Activated CD4-positive, alpha-beta T cell treated with anti-CD3 and anti-CD28 coated beads, Interleukin-2, amount 10 ng/mL, durations not matched to agents 24 days and 14 days (primary cell): ENCODE data around the gene KCNC1. TPM values are rescaled to one million over a fixed set of nuclear protein-coding genes. Genes with fewer than 3 reads are reported as not detected.

Source experiments
- DNase-seq: peaks from one replicate; pipeline ENCODE4 v3.0.0; 2022
- H3K27ac Mint-ChIP-seq: one replicate; pipeline ENCODE4 v1.8.0; 2022; ENCODE audit warnings: mild to moderate bottlenecking, mixed read lengths
- H3K27me3 Mint-ChIP-seq: one replicate; pipeline ENCODE4 v1.8.0; 2022; ENCODE audit warnings: mixed read lengths
- H3K36me3 Mint-ChIP-seq: one replicate; pipeline ENCODE4 v1.8.0; 2022; ENCODE audit warnings: low read depth, mild to moderate bottlenecking, mixed read lengths
- H3K4me1 Mint-ChIP-seq: one replicate; pipeline ENCODE4 v1.8.0; 2021; ENCODE audit warnings: mixed read lengths
- H3K4me3 Mint-ChIP-seq: one replicate; pipeline ENCODE4 v1.8.0; 2022; ENCODE audit warnings: mild to moderate bottlenecking, moderate library complexity, mixed read lengths
- H3K9me3 Mint-ChIP-seq: one replicate; pipeline ENCODE4 v1.8.0; 2021; ENCODE audit warnings: mixed read lengths
- intact Hi-C: fragments of 100-400 bp; cut with micrococcal nuclease; formaldehyde crosslinking; loops from one replicate; pipeline ENCODE4 v1.15.1; 2023
- total RNA-seq: library from RNA; stranded (reverse); gene quantifications from 2 replicates; pipeline ENCODE4 v1.2.3, GENCODE V29; 2022

The KCNC1 gene
- not detected in 2 replicates for total RNA-seq

GRCh38 chr11:17734418-17734911 lies at the start of gene KCNC1:
TSS of gene KCNC1 (plus strand) at chr11:17734781. CDS start at chr11:17736003, 1,222 bp downstream.
- DNase-seq = no peak
- Mint-ChIP-seq H3K9me3 (no peaks in the 10 kb centered on the region), H3K4me1 (peaks cover 4% of the 10 kb centered on the region), H3K27ac (peak within 1 kb of the TSS; percentile 26), H3K36me3 (no peaks in the 10 kb centered on the region), H3K27me3 (peaks cover 49% of the 10 kb centered on the region), H3K4me3 (peak within 1 kb of the TSS; percentile 39)
- intact Hi-C loops = loop anchor here (1.0 to 10.0 kb wide), 3 partner anchors 135 to 373 kb away; partner anchors contain the start of genes KCNJ11 and SAAL1

DNA sequence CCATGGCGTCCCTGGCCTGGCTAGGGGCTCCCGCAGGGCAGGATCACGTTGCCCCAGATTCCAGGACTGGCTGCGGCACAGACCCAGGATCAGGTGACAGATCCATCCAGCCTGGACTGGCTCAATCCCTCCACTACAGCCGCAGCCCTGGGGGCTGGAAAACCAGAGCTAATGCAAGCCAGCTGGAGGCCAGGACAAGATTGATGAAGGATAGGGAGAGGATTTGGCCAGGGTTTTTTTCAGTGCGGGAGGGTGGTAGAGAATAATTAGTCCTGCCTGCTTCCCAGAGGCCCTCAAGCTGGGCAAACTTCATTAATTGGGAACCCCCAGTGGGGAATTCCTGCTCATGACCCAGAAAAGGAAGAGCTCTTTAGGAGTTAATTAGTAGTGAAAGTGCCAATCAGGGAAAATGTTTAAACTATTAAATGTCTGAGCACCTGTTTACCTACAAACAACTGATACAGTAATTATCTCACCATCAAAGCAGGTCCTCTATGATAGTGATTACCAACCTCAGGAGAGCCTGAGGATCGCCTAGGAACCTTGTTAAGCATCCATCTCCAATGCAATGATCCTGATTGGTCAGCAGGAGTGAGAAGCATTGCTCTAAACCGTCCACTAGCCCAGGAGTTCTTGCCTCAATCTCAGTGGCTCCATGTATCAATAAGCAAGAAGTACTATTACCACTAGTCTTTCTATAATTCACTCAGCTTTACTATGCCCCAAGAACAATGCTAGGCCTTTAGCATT lies 48.2 kb upstream of the KCNC1 start:
- intact Hi-C loops = no loop called here
- H3K27me3 Mint-ChIP-seq = peaks cover 5% of the 10 kb centered on the region
- no peak for DNase-seq
- no peak overlapping the region for H3K4me3 Mint-ChIP-seq
- H3K36me3 Mint-ChIP-seq = no peaks in the 10 kb centered on the region
- H3K9me3 Mint-ChIP-seq = no peaks in the 10 kb centered on the region
- no peaks in the 10 kb centered on the region for H3K4me1 Mint-ChIP-seq
- H3K27ac Mint-ChIP-seq = no peak overlapping the region

DNA sequence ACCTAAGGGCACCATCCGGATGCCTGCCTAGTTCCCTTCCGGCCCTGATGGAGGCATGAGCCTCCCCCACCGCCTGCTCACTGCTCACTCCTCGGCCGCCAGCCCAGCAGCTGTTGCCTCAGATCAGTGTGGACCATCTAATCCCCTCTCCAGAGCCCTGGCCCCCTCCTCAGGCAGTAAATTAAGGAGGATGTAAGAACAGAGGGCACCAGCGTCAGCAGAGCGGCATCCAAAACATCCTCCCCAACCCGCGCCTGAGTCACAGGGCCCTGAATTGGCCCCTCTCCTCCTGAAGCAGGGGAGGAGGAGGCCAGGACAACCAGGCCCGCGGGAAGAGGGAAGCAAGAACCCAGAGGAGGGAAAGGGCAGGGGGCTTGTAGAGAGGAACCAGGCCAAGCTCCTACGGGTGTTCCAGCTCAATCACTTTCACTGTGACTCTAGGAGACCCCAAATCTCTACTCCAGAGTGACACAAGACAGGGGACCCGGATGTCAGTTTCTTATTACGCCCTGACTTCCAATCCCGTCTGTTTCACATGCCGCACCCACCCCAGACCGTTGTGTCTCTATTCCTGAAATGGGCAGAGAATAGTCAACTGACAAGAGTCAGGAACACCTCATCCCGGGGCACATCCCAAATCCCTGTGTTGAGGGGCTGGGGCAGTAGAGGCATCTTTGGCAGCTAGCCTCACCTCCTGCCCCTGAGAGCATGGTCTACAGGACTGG lies 46.5 kb upstream of the KCNC1 start:
- H3K27me3 Mint-ChIP-seq = peaks cover 8% of the 10 kb centered on the region
- H3K4me3 Mint-ChIP-seq = no peak overlapping the region
- H3K36me3 Mint-ChIP-seq = no peaks in the 10 kb centered on the region
- peak; percentile 23 for DNase-seq
- H3K4me1 Mint-ChIP-seq = no peaks in the 10 kb centered on the region
- intact Hi-C loops = no loop called here
- no peaks in the 10 kb centered on the region for H3K9me3 Mint-ChIP-seq
- no peak overlapping the region for H3K27ac Mint-ChIP-seq

GRCh38 chr11:17691550-17691949 lies 43.0 kb upstream of the KCNC1 start:
- no peaks in the 10 kb centered on the region for H3K9me3 Mint-ChIP-seq
- peaks cover 35% of the 10 kb centered on the region for H3K27me3 Mint-ChIP-seq
- no peak overlapping the region for H3K4me3 Mint-ChIP-seq
- intact Hi-C loops = no loop called here
- no peak for DNase-seq
- H3K4me1 Mint-ChIP-seq = no peaks in the 10 kb centered on the region
- H3K27ac Mint-ChIP-seq = no peak overlapping the region
- H3K36me3 Mint-ChIP-seq = no peaks in the 10 kb centered on the region

- H3K9me3 Mint-ChIP-seq = no peaks in the 10 kb centered on the region
- intact Hi-C loops = no loop called here
- no peak overlapping the region for H3K4me3 Mint-ChIP-seq
- H3K27ac Mint-ChIP-seq = no peak overlapping the region
- peaks cover 39% of the 10 kb centered on the region for H3K27me3 Mint-ChIP-seq
- no peaks in the 10 kb centered on the region for H3K36me3 Mint-ChIP-seq
- no peak for DNase-seq
- H3K4me1 Mint-ChIP-seq = no peaks in the 10 kb centered on the region
Measured at GRCh38 chr11:17691976-17692375, 42.6 kb upstream of the KCNC1 start.

GRCh38 chr11:17692931-17693330 lies 41.6 kb upstream of the KCNC1 start:
- intact Hi-C loops = no loop called here
- no peaks in the 10 kb centered on the region for H3K9me3 Mint-ChIP-seq
- peaks cover 46% of the 10 kb centered on the region for H3K27me3 Mint-ChIP-seq
- H3K4me1 Mint-ChIP-seq = no peaks in the 10 kb centered on the region
- DNase-seq = no peak
- no peaks in the 10 kb centered on the region for H3K36me3 Mint-ChIP-seq
- no peak overlapping the region for H3K4me3 Mint-ChIP-seq
- H3K27ac Mint-ChIP-seq = no peak overlapping the region

GRCh38 chr11:17693531-17693930 lies 41.0 kb upstream of the KCNC1 start:
- H3K36me3 Mint-ChIP-seq = no peaks in the 10 kb centered on the region
- H3K27me3 Mint-ChIP-seq = peaks cover 49% of the 10 kb centered on the region
- no peak overlapping the region for H3K4me3 Mint-ChIP-seq
- no peaks in the 10 kb centered on the region for H3K9me3 Mint-ChIP-seq
- intact Hi-C loops = no loop called here
- H3K4me1 Mint-ChIP-seq = no peaks in the 10 kb centered on the region
- H3K27ac Mint-ChIP-seq = no peak overlapping the region
- DNase-seq = no peak

DNA sequence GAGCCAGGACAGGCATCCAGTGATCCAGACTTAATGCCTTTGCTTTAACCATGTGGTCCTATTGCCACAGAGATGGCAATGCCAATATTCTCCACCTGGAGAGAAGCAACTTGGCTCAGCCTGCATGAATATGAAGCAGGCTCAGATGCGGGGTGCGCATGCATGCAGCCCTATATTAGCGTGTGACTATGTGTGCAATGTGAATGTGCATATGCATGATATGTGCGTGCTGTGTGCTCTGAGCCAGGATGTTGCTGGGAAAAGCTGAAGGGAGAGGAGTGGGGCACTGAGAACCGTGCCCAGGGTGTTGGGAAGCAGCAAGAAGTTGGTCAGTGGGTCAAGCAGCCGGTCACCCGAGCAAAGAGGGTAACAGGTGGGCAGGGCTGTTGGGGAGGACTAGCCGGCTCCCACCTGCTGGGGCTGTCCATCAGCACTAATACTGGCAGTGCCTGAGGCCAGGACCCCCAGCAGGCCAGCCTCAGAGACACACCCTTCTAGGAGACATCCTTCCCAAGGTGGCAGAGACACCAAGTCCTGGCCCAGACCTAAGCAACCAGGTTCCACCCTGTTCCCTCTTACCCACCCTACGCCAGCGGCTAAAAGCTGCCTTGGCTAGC lies 40.0 kb upstream of the KCNC1 start:
- Mint-ChIP-seq H3K9me3 (no peaks in the 10 kb centered on the region), H3K27ac (no peak overlapping the region), H3K4me3 (no peak overlapping the region), H3K36me3 (no peaks in the 10 kb centered on the region), H3K27me3 (peaks cover 49% of the 10 kb centered on the region), H3K4me1 (no peaks in the 10 kb centered on the region)
- intact Hi-C loops = no loop called here
- no peak for DNase-seq

GRCh38 chr11:17695454-17696441 lies 38.8 kb upstream of the KCNC1 start:
- no peak overlapping the region for H3K4me3 Mint-ChIP-seq
- no peak for DNase-seq
- intact Hi-C loops = no loop called here
- no peak overlapping the region for H3K27ac Mint-ChIP-seq
- H3K4me1 Mint-ChIP-seq = no peaks in the 10 kb centered on the region
- H3K9me3 Mint-ChIP-seq = no peaks in the 10 kb centered on the region
- peaks cover 49% of the 10 kb centered on the region for H3K27me3 Mint-ChIP-seq
- no peaks in the 10 kb centered on the region for H3K36me3 Mint-ChIP-seq

- no peak for DNase-seq
- H3K4me3 Mint-ChIP-seq = no peak overlapping the region
- H3K4me1 Mint-ChIP-seq = no peaks in the 10 kb centered on the region
- H3K27ac Mint-ChIP-seq = no peak overlapping the region
- peaks cover 47% of the 10 kb centered on the region for H3K27me3 Mint-ChIP-seq
- H3K36me3 Mint-ChIP-seq = no peaks in the 10 kb centered on the region
- intact Hi-C loops = no loop called here
- H3K9me3 Mint-ChIP-seq = no peaks in the 10 kb centered on the region
Measured at GRCh38 chr11:17696741-17697140, 37.8 kb upstream of the KCNC1 start.

DNA sequence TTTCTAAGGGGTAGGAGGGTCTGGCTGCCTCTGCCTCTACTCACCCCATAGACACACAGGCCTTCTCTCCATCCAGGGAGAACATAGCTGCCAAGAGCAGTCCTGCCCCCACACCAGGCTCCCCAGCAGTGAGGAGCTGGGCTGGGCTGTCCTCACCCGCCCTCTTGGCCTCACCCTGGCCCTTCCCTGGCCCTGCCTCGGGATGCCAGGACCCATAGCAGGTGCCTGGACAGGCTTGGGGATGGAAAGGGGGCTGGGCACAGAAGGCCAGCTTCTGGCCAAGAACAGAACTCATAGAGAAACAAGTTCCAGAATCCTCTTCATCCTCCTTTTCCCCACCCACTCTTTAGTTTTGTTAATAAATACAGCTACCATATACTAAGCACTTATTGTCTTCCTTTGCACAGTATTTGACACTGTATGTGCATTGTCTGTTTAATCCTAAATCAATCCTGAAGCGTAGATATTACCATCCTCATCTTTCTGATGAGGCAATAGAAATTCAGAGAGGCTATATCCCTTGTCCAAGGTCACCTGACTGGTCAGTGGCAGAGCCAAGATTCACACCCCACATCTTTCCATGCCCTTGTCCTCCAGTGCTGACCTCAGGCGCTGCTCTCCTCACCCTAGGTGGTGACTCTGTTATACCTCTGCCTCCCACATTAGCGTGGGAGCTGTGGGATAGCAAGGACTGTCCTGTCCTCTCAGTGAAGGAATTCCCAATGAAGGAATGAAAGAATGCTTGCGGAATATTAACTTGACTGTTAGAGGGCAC lies 37.2 kb upstream of the KCNC1 start:
- no peak for DNase-seq
- Mint-ChIP-seq H3K27ac (no peak overlapping the region), H3K9me3 (no peaks in the 10 kb centered on the region), H3K27me3 (peaks cover 45% of the 10 kb centered on the region), H3K4me3 (no peak overlapping the region), H3K4me1 (no peaks in the 10 kb centered on the region), H3K36me3 (no peaks in the 10 kb centered on the region)
- intact Hi-C loops = no loop called here

DNA sequence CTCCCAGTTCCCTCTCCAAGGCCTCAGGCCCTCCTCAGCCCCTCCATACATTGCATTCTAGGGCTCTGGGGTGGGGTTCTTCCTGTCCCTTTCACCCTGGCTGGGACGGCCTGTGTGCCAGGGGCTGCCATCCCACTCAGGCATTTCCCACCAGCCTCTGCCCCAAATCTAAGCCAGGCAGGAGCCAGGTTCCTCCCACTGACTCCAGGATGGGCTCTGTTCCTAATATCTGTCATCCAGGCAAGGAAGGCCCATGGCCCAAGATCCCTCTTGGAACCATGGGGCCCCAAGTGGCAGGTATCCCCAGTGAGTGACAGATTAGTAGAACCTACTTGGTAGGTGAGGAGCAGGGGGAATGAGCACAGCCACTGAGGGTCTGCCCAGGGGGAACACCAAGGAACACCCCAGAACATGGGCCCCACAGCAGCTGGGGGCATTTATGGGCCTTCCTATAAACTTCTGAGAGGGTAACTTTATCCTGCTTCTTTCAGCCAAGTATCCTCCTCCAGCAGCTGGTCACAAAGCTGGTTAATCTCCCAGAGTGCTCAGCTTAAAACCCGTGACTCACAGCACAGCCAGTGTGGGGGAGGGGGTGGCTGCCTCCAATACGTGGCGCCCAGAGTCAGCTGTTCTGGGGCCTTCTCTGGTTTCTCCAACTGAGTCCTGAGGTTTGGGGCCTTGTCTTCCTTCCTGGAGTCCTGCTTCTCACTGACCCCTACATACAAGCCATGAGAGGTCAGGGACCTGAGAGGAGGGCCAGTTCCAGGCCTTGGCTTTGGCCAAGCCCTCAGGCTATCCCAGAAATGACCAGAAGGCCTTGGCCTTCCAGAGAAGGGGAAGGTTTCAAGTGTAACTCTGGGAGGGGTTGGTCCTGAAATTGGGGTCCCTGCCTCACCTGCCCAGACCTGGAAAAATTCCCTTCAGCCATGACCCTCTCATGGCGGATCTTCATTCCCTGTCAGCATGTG lies 35.1 kb upstream of the KCNC1 start:
- no peak overlapping the region for H3K4me3 Mint-ChIP-seq
- DNase-seq = no peak
- intact Hi-C loops = no loop called here
- no peak overlapping the region for H3K27ac Mint-ChIP-seq
- no peaks in the 10 kb centered on the region for H3K4me1 Mint-ChIP-seq
- peaks cover 32% of the 10 kb centered on the region for H3K27me3 Mint-ChIP-seq
- H3K9me3 Mint-ChIP-seq = no peaks in the 10 kb centered on the region
- H3K36me3 Mint-ChIP-seq = no peaks in the 10 kb centered on the region
